Measurements from ENCODE around the gene CFAP74. TPM values are rescaled to one million over a fixed set of nuclear protein-coding genes. Genes with fewer than 3 reads are reported as not detected.

CFAP74 gene
- total and polyA plus RNA-seq, 9 of the 15 experiments (the other 6 are each of a cell fraction or from before 2014, with no cell fraction given): 0.03 to 0.15 (median 0.05) TPM; not detected in 6

DNA sequence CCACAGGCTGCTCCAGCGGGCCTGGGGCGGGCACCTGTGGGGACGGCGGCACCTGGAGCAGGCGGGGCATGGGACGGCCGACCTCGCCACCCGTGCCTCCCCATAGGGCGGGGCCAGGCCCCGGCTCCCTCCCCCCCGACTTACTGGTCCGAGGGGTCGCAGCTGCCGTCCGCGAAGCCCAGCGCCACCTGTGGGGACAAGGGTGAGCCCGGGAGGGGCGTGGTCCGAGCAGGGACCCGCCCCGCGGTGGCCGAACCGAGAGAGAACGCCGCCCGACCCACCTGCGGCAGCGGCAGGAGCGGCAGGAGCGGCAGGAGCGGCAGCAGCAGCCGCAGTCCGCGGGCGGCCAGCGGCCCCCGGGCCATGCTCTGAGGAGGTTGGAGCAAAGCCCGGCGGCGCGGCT, 84.7 kb downstream of the CFAP74 start, which contains the start of gene TMEM52 (continued):
- TF ChIP-seq, protein P1, sequence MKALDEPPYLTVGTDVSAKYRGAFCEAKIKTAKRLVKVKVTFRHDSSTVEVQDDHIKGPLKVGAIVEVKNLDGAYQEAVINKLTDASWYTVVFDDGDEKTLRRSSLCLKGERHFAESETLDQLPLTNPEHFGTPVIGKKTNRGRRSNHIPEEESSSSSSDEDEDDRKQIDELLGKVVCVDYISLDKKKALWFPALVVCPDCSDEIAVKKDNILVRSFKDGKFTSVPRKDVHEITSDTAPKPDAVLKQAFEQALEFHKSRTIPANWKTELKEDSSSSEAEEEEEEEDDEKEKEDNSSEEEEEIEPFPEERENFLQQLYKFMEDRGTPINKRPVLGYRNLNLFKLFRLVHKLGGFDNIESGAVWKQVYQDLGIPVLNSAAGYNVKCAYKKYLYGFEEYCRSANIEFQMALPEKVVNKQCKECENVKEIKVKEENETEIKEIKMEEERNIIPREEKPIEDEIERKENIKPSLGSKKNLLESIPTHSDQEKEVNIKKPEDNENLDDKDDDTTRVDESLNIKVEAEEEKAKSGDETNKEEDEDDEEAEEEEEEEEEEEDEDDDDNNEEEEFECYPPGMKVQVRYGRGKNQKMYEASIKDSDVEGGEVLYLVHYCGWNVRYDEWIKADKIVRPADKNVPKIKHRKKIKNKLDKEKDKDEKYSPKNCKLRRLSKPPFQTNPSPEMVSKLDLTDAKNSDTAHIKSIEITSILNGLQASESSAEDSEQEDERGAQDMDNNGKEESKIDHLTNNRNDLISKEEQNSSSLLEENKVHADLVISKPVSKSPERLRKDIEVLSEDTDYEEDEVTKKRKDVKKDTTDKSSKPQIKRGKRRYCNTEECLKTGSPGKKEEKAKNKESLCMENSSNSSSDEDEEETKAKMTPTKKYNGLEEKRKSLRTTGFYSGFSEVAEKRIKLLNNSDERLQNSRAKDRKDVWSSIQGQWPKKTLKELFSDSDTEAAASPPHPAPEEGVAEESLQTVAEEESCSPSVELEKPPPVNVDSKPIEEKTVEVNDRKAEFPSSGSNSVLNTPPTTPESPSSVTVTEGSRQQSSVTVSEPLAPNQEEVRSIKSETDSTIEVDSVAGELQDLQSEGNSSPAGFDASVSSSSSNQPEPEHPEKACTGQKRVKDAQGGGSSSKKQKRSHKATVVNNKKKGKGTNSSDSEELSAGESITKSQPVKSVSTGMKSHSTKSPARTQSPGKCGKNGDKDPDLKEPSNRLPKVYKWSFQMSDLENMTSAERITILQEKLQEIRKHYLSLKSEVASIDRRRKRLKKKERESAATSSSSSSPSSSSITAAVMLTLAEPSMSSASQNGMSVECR (CRISPR knock-in tag; IDR thresholded peaks at IDR 0.05): peak; percentile 94; the same call in 1 of the 2 replicates
- TF ChIP-seq LCOR (CRISPR knock-in tag; IDR thresholded peaks at IDR 0.05) (no peak), ZNF655 (CRISPR knock-in tag; IDR thresholded peaks at IDR 0.05) (no peak), ZEB2 (IDR thresholded peaks at IDR 0.05) (peak; percentile 45; the same call in 1 of the 2 replicates), ZNF830 (CRISPR knock-in tag; IDR thresholded peaks at IDR 0.05) (no peak), BHLHE40 (IDR thresholded peaks at IDR 0.05; ENCODE audit: low read length) (peak; percentile 54), CTCF (IDR thresholded peaks at IDR 0.05 in 2 of 3, conservative IDR thresholded peaks at IDR 0.05 in 1 of 3; ENCODE audit: insufficient read depth in 2 of 3, low read depth in 1 of 3, low read length in 3 of 3) (peak; percentile 26 to 44 (median 31); a peak in 4 of 6 replicates), ZNF707 (CRISPR knock-in tag; conservative IDR thresholded peaks at IDR 0.05) (no peak), L3MBTL2 (IDR thresholded peaks at IDR 0.05) (peak; percentile 93), GABPB2 (CRISPR knock-in tag; conservative IDR thresholded peaks at IDR 0.05) (no peak), TAF9B (IDR thresholded peaks at IDR 0.05; ENCODE audit: partially characterized antibody) (no peak), SOX6 (IDR thresholded peaks at IDR 0.05) (peak; percentile 21; the same call in 1 of the 2 replicates), JUN (IDR thresholded peaks at IDR 0.05; ENCODE audit: borderline replicate concordance, low read depth, low read length) (no peak), JUN (CRISPR knock-in tag; IDR thresholded peaks at IDR 0.05; ENCODE audit: borderline replicate concordance) (peak; percentile 77; the same call in 1 of the 2 replicates), YY1 (IDR thresholded peaks at IDR 0.05; ENCODE audit: borderline replicate concordance in 1 of 3, control insufficient read depth in 1 of 3, extremely low read depth in 1 of 3, insufficient read depth in 3 of 3, insufficient read length in 1 of 3, insufficient replicate concordance in 2 of 3, low read depth in 1 of 3, low read length in 2 of 3) (peak in 2 of 3 experiments; percentile 72 to 83), RBM34 (IDR thresholded peaks at IDR 0.05; ENCODE audit: borderline replicate concordance, insufficient read depth, low read length) (no peak), HDAC3 (IDR thresholded peaks at IDR 0.05; ENCODE audit: borderline replicate concordance, partially characterized antibody) (no peak), HCFC1 (IDR thresholded peaks at IDR 0.05; ENCODE audit: low read depth, low read length) (no peak; the same call in 1 of the 2 replicates), DNMT1 (IDR thresholded peaks at IDR 0.05) (no peak)
- TF ChIP-seq, protein P2, sequence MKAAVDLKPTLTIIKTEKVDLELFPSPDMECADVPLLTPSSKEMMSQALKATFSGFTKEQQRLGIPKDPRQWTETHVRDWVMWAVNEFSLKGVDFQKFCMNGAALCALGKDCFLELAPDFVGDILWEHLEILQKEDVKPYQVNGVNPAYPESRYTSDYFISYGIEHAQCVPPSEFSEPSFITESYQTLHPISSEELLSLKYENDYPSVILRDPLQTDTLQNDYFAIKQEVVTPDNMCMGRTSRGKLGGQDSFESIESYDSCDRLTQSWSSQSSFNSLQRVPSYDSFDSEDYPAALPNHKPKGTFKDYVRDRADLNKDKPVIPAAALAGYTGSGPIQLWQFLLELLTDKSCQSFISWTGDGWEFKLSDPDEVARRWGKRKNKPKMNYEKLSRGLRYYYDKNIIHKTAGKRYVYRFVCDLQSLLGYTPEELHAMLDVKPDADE (conservative IDR thresholded peaks at IDR 0.05; ENCODE audit: control insufficient read depth, low read depth, low read length): peak; percentile 63; the same call in 1 of the 2 replicates
